ENCODE measurements around the gene KIF1A.

KIF1A gene, protein sequence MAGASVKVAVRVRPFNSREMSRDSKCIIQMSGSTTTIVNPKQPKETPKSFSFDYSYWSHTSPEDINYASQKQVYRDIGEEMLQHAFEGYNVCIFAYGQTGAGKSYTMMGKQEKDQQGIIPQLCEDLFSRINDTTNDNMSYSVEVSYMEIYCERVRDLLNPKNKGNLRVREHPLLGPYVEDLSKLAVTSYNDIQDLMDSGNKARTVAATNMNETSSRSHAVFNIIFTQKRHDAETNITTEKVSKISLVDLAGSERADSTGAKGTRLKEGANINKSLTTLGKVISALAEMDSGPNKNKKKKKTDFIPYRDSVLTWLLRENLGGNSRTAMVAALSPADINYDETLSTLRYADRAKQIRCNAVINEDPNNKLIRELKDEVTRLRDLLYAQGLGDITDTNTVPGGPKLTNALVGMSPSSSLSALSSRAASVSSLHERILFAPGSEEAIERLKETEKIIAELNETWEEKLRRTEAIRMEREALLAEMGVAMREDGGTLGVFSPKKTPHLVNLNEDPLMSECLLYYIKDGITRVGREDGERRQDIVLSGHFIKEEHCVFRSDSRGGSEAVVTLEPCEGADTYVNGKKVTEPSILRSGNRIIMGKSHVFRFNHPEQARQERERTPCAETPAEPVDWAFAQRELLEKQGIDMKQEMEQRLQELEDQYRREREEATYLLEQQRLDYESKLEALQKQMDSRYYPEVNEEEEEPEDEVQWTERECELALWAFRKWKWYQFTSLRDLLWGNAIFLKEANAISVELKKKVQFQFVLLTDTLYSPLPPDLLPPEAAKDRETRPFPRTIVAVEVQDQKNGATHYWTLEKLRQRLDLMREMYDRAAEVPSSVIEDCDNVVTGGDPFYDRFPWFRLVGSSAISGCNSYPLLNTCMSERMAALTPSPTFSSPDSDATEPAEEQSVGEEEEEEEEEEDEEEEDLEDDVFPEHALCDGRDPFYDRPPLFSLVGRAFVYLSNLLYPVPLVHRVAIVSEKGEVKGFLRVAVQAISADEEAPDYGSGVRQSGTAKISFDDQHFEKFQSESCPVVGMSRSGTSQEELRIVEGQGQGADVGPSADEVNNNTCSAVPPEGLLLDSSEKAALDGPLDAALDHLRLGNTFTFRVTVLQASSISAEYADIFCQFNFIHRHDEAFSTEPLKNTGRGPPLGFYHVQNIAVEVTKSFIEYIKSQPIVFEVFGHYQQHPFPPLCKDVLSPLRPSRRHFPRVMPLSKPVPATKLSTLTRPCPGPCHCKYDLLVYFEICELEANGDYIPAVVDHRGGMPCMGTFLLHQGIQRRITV (N-terminal part only)

DNA sequence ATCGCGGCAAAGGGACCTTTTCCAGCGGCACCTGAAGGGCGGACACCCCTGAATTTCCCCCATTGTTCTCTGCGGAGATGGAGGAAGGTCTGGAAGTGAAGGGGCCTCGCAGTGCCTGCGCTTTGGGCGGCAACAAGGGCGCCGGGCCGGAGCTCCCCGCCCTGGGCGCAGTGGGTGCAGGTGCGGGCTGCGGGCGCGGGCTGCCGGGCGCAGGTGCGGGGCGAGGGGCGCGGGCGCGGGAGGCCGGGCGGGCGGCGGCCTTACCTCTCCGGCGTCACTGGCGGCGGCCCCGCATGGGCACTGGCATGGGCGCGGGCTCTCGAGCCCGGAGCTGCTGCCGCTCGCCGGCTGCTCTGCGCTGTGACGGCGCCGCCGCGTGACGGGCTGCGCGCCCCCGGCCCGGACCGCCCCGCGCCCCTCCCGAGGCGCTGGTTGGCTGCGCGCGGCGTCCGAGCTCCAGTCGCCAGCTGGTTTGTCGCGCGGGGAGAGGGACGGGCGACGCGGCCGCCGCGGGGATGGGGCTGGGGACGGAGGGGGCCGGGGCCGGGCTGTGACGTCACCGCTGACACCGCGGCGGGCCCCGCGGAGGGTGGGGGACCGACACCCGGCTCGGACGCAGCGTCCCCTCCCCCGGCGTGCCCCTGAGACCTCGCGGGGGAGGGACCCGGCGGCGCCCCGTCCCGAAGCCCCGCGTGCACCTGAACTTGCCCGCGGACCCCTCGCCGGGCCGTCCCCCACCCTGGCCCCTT is at the start of gene KIF1A:
TSS of gene KIF1A (minus strand) at position 362 of the 749 bp plus-strand sequence. CDS start 22,467 bp downstream, outside the sequence.
- no peak for DNase-seq (ENCODE audit: extremely low spot score, insufficient read length, low read depth)

DNA sequence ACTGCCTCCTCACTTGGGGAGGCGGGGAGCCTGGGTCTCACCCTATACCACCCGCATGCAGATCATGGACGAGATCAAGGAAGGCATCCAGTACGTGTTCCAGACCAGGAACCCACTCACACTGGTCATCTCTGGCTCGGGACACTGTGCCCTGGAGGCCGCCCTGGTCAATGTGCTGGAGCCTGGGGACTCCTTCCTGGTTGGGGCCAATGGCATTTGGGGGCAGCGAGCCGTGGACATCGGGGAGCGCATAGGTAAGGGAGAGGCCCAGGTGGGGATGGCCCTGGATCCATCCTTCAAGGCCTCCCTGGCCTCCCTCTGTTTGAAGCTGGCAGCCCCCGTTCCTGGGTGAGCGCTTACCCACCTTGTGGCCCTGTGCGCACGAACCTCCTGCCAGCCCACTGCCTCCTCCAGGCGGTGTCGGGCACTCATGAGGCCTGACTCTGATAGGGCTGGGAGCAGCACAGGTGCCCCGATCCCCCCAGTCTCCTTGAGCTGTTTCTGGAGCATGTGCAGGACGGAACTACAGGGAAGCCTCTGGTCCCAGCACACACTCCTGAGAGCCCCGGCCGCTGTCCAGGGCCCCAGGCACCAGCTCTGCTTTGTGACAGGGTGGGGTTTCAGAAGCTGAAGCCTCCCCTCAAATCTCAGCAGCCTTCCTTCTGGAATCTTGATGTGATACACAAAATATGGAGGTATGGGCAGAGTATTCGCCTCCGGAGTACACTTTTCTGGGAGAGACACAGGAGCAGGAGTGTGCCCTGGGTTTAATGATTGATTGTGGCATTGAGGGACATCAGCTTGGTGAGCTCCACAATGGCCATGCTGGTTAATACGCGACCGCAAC is 49.3 kb upstream of the KIF1A start:
- DNase-seq (ENCODE audit: extremely low spot score, insufficient read length, low read depth) (no peak), FAIRE-seq (no peak)

More for the DNA sequence above, at the start of gene KIF1A:
- FAIRE-seq: no peak

DNA sequence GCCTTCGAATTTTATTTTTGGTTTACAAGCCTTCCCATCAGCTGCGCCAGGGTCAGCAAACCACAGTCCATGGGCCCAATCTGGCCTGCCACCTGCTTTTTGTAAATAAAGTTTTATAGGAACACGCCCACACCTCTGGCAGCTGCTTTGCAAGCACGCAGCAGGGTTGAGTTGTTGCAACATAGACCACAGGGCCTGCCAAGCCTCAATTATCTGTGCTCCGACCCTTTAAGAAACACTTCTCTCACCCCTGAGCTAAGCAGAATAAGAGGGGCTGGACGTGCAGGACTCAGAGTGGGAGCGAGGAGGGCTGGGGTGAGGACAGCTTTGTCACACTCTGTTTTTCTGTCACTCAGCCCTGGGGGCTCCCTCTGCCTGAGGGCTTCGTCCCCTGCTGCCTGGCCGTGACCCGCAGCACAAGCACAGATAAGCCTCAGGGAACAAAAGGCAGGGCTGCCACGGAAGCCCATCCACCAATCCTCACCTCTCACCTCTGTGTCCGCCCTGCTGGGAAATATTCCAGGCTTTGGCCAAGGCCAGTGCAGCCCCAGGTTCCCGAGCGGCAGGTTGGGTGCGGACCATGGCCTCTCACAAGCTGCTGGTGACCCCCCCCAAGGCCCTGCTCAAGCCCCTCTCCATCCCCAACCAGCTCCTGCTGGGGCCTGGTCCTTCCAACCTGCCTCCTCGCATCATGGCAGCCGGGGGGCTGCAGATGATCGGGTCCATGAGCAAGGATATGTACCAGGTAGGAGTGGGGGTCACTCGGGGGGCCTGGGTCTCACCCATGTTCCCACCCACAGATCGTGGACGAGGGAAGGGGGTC is 48.5 kb upstream of the KIF1A start, which contains the start of gene AGXT:
TSS of gene AGXT (plus strand) at position 539 of the 823 bp plus-strand sequence. CDS start at position 581, 42 bp downstream.
- no peak for FAIRE-seq
- DNase-seq (ENCODE audit: extremely low spot score, insufficient read length, low read depth): no peak

DNA sequence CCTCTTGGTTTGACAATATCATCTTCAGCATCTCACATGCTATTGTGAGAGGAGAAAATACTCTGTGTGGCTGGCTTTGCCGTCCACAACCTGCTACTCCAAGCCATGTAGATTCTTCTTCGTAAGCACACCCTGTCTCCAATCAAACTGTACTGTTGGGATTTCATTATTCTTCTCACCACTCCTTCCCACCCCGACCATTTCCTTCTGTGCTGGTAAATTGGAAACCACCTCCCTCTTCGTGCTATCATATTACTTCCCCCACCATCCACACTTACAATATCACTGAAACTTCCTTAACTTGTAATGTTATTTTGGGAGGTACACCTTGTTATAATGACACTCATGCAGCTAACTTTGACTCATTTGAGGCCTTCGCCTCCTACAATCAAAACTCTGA is 45.4 kb upstream of the KIF1A start:
- DNase-seq (ENCODE audit: extremely low spot score, insufficient read length, low read depth): no peak
- FAIRE-seq: no peak

DNA sequence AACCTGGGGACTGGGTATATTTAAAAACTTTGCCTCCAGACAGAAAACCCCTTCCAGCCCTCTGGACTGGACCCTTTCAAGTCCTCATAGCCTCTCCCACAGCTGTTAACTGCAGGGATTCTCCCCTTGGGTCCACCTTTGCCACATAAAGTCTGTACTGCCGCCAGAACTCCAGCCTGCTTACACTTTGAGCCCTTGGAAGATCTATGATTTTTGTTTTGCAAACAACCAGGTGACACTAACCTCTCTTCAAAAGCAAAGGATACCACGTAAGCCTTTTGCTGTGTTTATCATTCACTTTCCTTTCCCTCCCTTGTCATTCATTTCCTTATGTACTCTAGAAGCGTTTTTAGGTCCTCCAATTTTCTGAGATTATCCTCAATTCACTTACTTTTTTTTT is 44.5 kb upstream of the KIF1A start:
- FAIRE-seq: no peak

DNA sequence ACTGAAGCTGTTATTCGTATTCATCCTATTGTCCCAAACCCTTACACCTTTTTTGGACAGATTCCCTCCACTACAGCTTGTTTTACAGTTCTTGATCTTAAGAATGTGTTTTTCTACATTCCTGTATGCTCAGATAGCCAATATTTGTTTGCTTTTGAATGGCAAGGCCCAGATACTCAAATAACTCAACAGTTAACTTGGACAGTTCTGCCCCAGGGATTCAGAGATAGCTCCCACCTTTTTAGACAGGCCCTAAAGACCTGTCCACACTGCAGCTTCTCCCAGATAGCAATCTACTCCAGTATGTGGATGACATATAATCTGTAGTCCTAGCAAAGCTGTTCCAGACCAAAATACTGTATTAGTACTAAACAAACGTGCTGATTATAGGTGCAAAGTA is 41.5 kb upstream of the KIF1A start:
- DNase-seq (ENCODE audit: extremely low spot score, insufficient read length, low read depth) (no peak), FAIRE-seq (no peak)

More for the DNA sequence above, 44.5 kb upstream of the KIF1A start:
- no peak for DNase-seq (ENCODE audit: extremely low spot score, insufficient read length, low read depth)

DNA sequence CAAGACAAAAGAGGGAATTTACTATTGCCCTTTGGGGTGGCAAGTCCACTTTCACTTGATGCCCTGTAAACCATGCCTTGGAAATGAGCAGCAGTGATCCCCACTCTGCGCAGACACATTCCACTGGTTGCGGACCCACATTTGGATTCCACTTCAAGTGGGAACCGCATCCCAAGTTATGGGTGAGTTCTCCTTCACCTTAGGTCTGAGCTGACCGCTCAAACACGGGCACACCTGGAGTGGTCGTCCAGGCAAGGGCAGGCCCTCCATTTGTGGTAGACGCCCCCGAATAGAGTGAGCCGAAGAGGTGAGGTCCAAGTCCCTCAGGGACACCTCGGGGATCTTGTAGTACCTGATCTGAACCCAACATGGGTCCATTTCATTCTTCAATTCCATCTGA is 38.9 kb upstream of the KIF1A start:
- no peak for DNase-seq (ENCODE audit: extremely low spot score, insufficient read length, low read depth)
- no peak for FAIRE-seq

DNA sequence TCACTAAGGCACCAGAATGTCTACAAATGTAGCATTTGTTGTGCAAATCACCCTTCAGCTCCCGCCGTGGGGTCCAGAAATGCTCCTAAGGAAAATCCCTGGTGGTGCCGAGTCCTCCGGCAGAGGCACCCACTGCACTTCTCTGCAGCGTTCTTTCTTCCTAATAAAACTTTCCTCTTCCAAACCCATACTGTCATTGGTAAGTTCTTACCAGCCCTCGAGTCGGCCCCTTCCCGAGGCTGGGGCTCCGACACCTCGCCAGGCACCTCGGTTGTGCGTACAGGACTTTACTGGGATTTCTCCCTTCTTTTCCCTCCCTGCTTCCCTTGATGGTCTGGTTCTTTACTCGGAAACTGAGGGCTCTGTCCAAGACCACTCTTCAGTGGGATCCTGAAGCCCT is 38.3 kb upstream of the KIF1A start:
- DNase-seq (ENCODE audit: extremely low spot score, insufficient read length, low read depth) (no peak), FAIRE-seq (no peak)

DNA sequence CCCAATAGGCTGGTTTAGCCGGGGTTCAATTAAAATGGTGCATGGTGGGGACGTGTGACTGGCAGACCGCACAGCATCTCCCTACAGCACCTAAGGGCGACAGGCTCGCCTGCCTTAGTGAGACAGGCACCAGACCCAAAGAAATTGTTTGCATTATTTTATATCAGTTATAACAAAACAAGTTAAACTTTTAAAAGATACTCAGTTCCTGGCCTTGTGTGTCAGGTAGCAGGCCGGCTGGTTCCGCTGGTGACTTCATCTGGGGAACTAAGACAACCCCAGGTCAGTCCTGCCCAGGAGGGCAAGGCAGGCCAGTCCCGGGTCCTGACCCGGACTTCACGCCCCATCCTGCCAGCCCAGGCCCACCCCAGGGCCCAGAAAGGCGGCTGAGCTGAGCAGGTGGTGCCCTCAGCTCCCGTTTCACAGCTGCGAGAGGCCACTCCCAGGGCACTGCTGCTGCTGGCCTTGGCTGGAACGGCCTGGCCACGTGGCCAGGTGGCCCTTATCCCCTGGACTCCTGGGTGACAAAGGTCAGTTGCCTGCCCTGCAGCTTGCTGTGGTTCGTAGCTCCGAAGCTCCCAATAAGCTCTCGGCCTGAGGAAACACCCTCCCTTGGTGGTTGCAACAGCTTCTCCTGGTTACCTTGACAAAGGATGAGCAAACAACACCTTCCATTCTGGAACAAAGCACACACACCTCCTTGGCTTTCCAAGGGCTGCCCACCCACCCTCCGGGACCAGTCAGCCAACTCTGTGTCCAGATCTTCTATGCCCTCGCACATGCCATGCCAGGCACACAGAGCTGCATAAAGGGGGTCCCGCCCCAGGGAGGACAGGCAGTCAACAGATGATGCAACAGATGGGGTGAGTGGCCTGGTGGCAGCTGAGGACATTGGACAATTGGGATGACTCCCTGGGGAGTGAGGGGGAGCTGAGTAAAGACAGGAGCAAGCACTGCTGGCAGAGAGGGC is 37.3 kb upstream of the KIF1A start:
- FAIRE-seq: no peak

DNA sequence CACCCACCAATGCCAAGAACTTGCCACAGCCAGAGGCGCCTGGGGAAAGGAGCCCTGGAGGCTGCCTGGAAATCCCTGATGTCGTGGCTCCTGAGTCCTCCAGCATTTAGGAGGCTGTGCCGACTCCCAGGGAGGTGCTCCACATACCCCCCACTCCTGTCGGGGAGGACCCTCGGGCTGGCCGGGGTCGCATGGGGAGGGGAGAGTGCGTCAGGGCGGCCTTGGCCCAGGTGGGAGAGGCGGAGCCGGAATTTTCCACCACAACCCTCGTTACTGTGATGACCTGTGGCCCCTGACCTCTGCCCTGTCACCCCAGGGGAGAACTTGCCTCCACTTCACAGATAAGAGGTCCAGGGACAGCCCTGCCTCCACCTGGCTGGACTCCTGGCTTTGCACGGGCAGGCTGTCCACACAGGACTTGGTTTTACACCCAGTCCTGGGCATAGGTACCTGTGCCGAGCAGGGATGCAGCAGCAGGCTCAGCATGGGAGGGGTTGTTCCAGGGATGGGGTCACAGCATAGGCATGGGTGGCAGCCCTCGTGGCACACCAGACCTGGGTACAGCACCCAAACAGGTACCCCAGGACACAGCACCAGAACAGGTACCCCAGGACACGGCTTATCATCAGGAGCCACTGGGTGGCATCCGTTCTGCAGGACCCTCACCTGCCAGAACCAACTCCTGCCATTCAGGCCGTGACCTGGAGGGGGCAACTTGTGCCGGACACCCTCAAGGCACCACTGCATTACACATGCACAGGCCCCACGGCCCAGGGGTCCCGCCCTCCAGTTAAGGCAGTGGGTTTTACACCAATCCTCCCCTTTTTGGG is 36.3 kb upstream of the KIF1A start:
- FAIRE-seq: no peak

More for the DNA sequence above, 37.3 kb upstream of the KIF1A start:
- DNase-seq (ENCODE audit: extremely low spot score, insufficient read length, low read depth): no peak

DNA sequence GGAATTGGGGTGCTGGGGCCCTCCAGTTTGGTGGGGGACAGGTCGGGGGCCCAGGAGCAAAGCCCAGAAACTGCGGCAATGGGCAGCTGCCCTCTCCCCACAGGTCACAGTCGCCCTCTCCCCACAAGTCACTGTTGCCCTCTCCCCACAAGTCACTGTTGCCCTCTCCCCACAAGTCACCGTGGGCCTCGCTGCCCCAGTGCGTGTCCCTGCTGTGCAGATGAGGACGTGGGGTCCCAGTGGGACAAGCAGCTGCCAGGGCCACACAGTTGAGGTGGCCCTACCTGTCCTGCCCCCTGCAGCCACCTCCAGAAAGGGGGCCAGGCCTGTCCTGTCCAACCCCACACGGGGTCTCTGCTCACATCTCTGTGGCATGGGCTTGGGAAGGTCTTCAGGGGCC is 35.7 kb upstream of the KIF1A start:
- DNase-seq (ENCODE audit: extremely low spot score, insufficient read length, low read depth) (no peak), FAIRE-seq (no peak)

More for the DNA sequence above, 36.3 kb upstream of the KIF1A start:
- no peak for DNase-seq (ENCODE audit: extremely low spot score, insufficient read length, low read depth)

DNA sequence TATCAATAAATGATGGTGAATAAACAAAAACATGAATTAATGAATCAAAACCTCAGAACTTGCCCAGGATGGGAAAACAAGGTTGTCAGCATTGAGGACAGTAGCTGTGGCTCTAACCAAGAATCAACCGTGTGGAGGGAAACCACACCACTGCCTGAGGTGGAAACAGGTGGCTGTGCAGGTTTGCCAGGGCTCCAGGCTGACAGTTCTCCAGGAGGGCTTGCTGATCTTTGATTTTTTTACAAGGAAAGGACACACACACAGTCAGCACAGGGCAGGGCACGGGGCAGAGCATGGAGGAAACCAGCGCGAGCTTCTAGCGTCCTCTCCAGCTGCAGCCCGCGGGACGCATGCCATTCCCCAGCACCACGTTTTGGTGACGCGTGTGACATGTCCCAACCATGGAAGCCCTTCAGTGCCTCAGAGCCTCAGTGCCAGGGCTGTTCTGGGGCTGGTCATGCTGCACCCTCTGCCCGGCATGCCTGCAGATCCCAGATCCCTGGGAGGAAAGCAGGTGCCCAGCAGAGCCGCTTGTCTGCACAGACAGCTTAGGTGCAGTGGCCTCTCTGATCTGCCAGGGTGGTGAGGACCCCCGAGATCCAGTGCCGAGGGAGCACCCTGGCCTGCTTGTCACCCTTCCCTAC is 32.8 kb upstream of the KIF1A start:
- FAIRE-seq (no peak), DNase-seq (ENCODE audit: extremely low spot score, insufficient read length, low read depth) (no peak)

DNA sequence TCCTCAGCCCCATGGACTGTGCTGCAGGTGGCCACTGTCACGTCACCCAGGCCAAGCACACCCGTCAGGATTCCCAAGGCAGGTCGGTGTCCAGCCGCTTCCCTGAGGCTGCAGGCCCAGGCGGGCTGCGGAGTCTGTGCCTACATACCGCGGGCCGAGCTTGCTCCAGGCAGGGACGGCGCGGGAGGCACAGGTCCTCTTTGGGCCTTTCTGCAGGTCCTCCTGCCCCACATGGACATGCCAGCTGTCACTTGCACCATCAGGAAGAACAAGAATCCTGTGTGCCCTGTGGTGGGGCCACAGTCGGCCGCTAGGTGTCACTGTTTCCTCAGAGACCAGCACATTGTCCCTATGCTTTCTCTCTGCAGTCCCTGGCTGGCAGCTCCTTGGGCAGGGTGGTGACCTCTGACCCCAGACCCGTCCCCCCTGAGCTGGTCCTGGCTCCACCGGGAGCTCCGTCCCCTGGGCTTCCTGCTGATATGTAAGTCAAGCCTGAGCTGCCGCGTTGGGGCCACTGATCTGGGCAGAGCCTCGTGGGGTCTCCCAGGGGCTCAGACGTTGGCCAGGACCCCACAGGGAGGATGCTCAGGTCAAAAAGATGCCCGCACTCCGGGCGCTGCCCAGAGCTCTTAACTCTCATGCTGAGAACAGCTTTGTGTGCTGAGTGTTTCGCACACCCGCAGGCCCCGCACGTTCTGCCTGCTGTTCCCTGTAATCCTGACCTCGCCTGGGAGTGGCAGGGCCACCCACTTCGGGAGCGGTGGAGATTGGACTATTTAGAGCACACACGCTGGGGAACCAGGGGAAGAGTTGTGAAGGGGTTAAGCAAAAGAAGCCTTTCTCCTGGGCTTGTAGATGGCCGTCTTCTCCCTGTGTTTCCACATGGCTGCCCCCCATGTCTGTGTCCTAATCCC is 31.3 kb upstream of the KIF1A start:
- FAIRE-seq (peak; percentile 80), DNase-seq (ENCODE audit: extremely low spot score, insufficient read length, low read depth) (peak; percentile 62)

DNA sequence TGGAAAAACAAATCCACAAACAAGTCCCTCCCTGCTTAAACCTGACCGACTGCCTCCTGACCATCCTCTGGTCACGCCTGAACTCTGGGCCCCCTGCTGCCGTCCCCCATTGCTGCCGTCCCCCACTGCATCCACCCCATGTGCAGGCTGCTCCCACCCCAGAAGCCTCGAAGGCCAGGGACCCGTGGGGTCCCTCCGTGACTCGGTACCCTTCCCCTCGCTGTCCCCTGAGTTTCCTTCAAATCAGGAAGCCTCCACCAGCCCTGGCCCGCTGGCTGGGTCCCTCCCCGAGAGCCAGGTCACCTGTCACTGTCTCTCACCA is 30.7 kb upstream of the KIF1A start:
- FAIRE-seq (no peak), DNase-seq (ENCODE audit: extremely low spot score, insufficient read length, low read depth) (no peak)

Data from GM18507 (cell line).